PFSK-1 (cell line): ENCODE results near the gene KCNH1.

Experiments used
- FOXP2 ChIP-seq: optimal IDR thresholded peaks from 2 replicates; pipeline ENCODE3; 2011; ENCODE audit warnings: borderline replicate concordance, control low read depth, inconsistent platforms; ENCODE audit not compliant: insufficient read depth; ENCODE audit errors: extremely low read length, extremely low read depth
- TF ChIP-seq, protein P1 (sequence below), 2 experiments: IDR thresholded peaks; 2 replicates each; pipeline versions ENCODE4 v1.6.1 to v1.8.0; 2011 to 2012; ENCODE audit warnings: low read depth in 2 of 2, low read length in 2 of 2, control low read depth in 1 of 2, inconsistent platforms in 1 of 2, mild to moderate bottlenecking in 1 of 2, moderate library complexity in 1 of 2; ENCODE audit not compliant: insufficient read depth in 1 of 2

DNA sequence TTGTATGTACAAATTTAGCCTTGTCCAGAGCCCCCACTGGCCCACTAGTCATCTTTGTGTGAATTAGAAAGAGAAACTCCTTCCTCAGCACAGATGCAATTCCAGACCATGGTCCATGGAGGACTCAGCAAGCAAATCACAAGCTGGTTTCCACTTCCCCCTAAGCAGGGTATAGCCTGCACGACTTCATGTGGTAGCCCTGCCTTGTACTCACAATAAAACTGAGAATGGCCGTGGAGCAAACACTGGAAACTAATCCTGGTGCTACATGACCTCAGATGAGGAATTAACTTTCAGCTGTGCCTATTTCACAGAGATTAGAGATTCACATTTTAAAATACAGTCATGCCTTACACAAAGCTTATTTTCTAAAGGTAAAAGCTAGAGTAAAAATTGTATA lies 32.5 kb downstream of the KCNH1 start:
- TF ChIP-seq, protein P1, sequence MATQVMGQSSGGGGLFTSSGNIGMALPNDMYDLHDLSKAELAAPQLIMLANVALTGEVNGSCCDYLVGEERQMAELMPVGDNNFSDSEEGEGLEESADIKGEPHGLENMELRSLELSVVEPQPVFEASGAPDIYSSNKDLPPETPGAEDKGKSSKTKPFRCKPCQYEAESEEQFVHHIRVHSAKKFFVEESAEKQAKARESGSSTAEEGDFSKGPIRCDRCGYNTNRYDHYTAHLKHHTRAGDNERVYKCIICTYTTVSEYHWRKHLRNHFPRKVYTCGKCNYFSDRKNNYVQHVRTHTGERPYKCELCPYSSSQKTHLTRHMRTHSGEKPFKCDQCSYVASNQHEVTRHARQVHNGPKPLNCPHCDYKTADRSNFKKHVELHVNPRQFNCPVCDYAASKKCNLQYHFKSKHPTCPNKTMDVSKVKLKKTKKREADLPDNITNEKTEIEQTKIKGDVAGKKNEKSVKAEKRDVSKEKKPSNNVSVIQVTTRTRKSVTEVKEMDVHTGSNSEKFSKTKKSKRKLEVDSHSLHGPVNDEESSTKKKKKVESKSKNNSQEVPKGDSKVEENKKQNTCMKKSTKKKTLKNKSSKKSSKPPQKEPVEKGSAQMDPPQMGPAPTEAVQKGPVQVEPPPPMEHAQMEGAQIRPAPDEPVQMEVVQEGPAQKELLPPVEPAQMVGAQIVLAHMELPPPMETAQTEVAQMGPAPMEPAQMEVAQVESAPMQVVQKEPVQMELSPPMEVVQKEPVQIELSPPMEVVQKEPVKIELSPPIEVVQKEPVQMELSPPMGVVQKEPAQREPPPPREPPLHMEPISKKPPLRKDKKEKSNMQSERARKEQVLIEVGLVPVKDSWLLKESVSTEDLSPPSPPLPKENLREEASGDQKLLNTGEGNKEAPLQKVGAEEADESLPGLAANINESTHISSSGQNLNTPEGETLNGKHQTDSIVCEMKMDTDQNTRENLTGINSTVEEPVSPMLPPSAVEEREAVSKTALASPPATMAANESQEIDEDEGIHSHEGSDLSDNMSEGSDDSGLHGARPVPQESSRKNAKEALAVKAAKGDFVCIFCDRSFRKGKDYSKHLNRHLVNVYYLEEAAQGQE (IDR thresholded peaks at IDR 0.05; ENCODE audit: insufficient read depth in 1 of 2, low read depth in 2 of 2, low read length in 2 of 2) = no peak
- no peak for TF ChIP-seq FOXP2
